H9 (cell line): ENCODE measurements around the gene B4GALT3. TPM values are rescaled to one million over a fixed set of nuclear protein-coding genes. Genes with fewer than 3 reads are reported as not detected.

Experiments
- DNase-seq: peaks from one replicate; pipeline ENCODE4 v3.0.0-alpha.2; 2017
- H2AFZ ChIP-seq: one replicate; pipeline ENCODE4 v1.6.1; 2013; ENCODE audit warnings: mild to moderate bottlenecking, low read length, control low read depth, moderate library complexity
- H2AK5ac ChIP-seq: 2 replicates; pipeline ENCODE4 v1.6.1; 2013; ENCODE audit warnings: low read length, control low read depth, mixed read lengths; ENCODE audit not compliant: insufficient read length
- H2BK120ac ChIP-seq: one replicate; pipeline ENCODE4 v1.6.1; 2013; ENCODE audit warnings: low read depth, mild to moderate bottlenecking, low read length, control low read depth, inconsistent platforms; ENCODE audit not compliant: poor library complexity, severe bottlenecking
- H2BK12ac ChIP-seq: 2 replicates; pipeline ENCODE4 v1.6.1; 2013; ENCODE audit warnings: low read length, control low read depth, mixed read lengths, low read depth; ENCODE audit not compliant: insufficient read length
- H2BK15ac ChIP-seq: 2 replicates; pipeline ENCODE4 v1.6.1; 2013; ENCODE audit warnings: low read depth, low read length, control low read depth
- H2BK20ac ChIP-seq: one replicate; pipeline ENCODE4 v1.6.1; 2013; ENCODE audit warnings: low read depth, mild to moderate bottlenecking, low read length, control low read depth, inconsistent platforms; ENCODE audit not compliant: poor library complexity, severe bottlenecking
- H2BK5ac ChIP-seq: 2 replicates; pipeline ENCODE4 v1.6.1; 2013; ENCODE audit warnings: low read length, control low read depth, mixed read lengths; ENCODE audit not compliant: insufficient read length
- H3K14ac ChIP-seq: 2 replicates; pipeline ENCODE4 v1.6.1; 2013; ENCODE audit warnings: low read length, control low read depth; ENCODE audit not compliant: insufficient read depth
- H3K18ac ChIP-seq: 2 replicates; pipeline ENCODE4 v1.6.1; 2013; ENCODE audit warnings: low read depth, mild to moderate bottlenecking, mixed read lengths, low read length, control low read depth; ENCODE audit not compliant: insufficient read length
- H3K23ac ChIP-seq: 2 replicates; pipeline ENCODE4 v1.6.1; 2013; ENCODE audit warnings: low read length, control low read depth, mixed read lengths, low read depth; ENCODE audit not compliant: insufficient read length
- H3K23me2 ChIP-seq: 2 replicates; pipeline ENCODE4 v1.6.1; 2013; ENCODE audit warnings: low read depth, mild to moderate bottlenecking, mixed read lengths, low read length, control low read depth; ENCODE audit not compliant: insufficient read length, poor library complexity, severe bottlenecking
- H3K27ac ChIP-seq: 2 replicates; pipeline ENCODE4 v1.5.1; 2013; ENCODE audit warnings: low read length, control low read depth, mixed read lengths, low read depth; ENCODE audit not compliant: insufficient read length
- H3K27me3 ChIP-seq: 2 replicates; pipeline ENCODE4 v1.6.1; 2013; ENCODE audit warnings: low read length, control low read depth, inconsistent platforms; ENCODE audit not compliant: insufficient read depth
- H3K4ac ChIP-seq: 2 replicates; pipeline ENCODE4 v1.6.1; 2013; ENCODE audit warnings: low read depth, mild to moderate bottlenecking, control low read depth, inconsistent platforms, low read length, moderate library complexity
- H3K4me1 ChIP-seq: 2 replicates; pipeline ENCODE4 v1.6.1; 2013; ENCODE audit warnings: low read length, control low read depth, inconsistent platforms; ENCODE audit not compliant: insufficient read depth
- H3K4me2 ChIP-seq: 2 replicates; pipeline ENCODE4 v1.6.1; 2013; ENCODE audit warnings: low read length, control low read depth, mixed read lengths; ENCODE audit not compliant: insufficient read length, insufficient read depth
- H3K56ac ChIP-seq: 2 replicates; pipeline ENCODE4 v1.6.1; 2013; ENCODE audit warnings: low read depth, mild to moderate bottlenecking, mixed read lengths, low read length, control low read depth; ENCODE audit not compliant: insufficient read length
- H3K79me1 ChIP-seq: 2 replicates; pipeline ENCODE4 v1.6.1; 2013; ENCODE audit warnings: low read depth, mild to moderate bottlenecking, moderate library complexity, low read length, control low read depth, inconsistent platforms; ENCODE audit not compliant: insufficient read depth, poor library complexity, severe bottlenecking
- H3K79me2 ChIP-seq: 2 replicates; pipeline ENCODE4 v1.6.1; 2013; ENCODE audit warnings: low read length, control low read depth, inconsistent platforms; ENCODE audit not compliant: insufficient read depth
- H3K9ac ChIP-seq: 2 replicates; pipeline ENCODE4 v1.6.1; 2013; ENCODE audit warnings: low read length, control low read depth, mixed read lengths; ENCODE audit not compliant: insufficient read length; ENCODE audit errors: extremely low read depth
- H3K9me3 ChIP-seq: one replicate; pipeline ENCODE4 v1.6.1; 2013; ENCODE audit warnings: low read depth, low read length, inconsistent platforms; ENCODE audit not compliant: control insufficient read depth
- H3T11ph ChIP-seq: one replicate; pipeline ENCODE4 v1.6.1; 2013; ENCODE audit warnings: mild to moderate bottlenecking, low read length, control low read depth, inconsistent platforms
- H4K20me1 ChIP-seq: one replicate; pipeline ENCODE4 v1.6.1; 2013; ENCODE audit not compliant: control insufficient read depth, insufficient read length, insufficient read depth
- H4K5ac ChIP-seq: 2 replicates; pipeline ENCODE4 v1.6.1; 2013; ENCODE audit warnings: low read depth, mild to moderate bottlenecking, mixed read lengths, low read length, control low read depth; ENCODE audit not compliant: insufficient read length
- H4K8ac ChIP-seq: replicated peaks from 2 replicates; pipeline ENCODE4 v1.6.1; 2013; ENCODE audit warnings: low read length, control low read depth, mixed read lengths, low read depth; ENCODE audit not compliant: insufficient read length
- H4K91ac ChIP-seq: 2 replicates; pipeline ENCODE4 v1.6.1; 2013; ENCODE audit warnings: low read depth, mild to moderate bottlenecking, moderate library complexity, mixed read lengths, low read length, control low read depth; ENCODE audit not compliant: insufficient read length
- H3K27ac Mint-ChIP-seq, 3 experiments: 2 replicates in 2 of 3; 3 replicates in 1 of 3; pipeline ENCODE4 v1.8.0; 2020 to 2021; ENCODE audit warnings: mixed read lengths in 3 of 3, mild to moderate bottlenecking in 1 of 3, moderate library complexity in 1 of 3
- H3K27me3 Mint-ChIP-seq: 2 replicates; pipeline ENCODE4 v1.8.0; 2021; ENCODE audit warnings: low read depth, mild to moderate bottlenecking, moderate library complexity, mixed read lengths
- H3K36me3 Mint-ChIP-seq, 3 experiments: 2 replicates in 2 of 3; 3 replicates in 1 of 3; pipeline ENCODE4 v1.8.0; 2020 to 2021; ENCODE audit warnings: low read depth in 3 of 3, mixed read lengths in 3 of 3; ENCODE audit not compliant: insufficient read depth in 1 of 3
- H3K4me1 Mint-ChIP-seq, 2 experiments: 2 replicates each; pipeline ENCODE4 v1.8.0; 2020; ENCODE audit warnings: mixed read lengths in 2 of 2
- H3K4me3 Mint-ChIP-seq, 2 experiments: 2 replicates in 1 of 2; 3 replicates in 1 of 2; pipeline ENCODE4 v1.8.0; 2020 to 2021; ENCODE audit warnings: mild to moderate bottlenecking in 2 of 2, mixed read lengths in 2 of 2, moderate library complexity in 1 of 2
- H3K9me3 Mint-ChIP-seq, 2 experiments: 2 replicates in 1 of 2; 3 replicates in 1 of 2; pipeline ENCODE4 v1.8.0; 2020; ENCODE audit warnings: mild to moderate bottlenecking in 2 of 2, mixed read lengths in 2 of 2, moderate library complexity in 1 of 2
- CTCF ChIP-seq: fragments of 200-600 bp; sonication (generic); conservative IDR thresholded peaks from 3 replicates; pipeline ENCODE4 v1.8.0; 2021; ENCODE audit warnings: antibody characterized with exemption, mild to moderate bottlenecking
- WGBS: extraction: QIAGEN DNeasy Blood & Tissue Kit; methylation state at CpG from one replicate; pipeline ENCODE4 v1.1.7; 2013; ENCODE audit warnings: missing lambda C conversion rate, low lambda C conversion rate, mixed read lengths; ENCODE audit not compliant: insufficient read length; ENCODE audit errors: extremely low coverage; 5-methylcytosine and 5-hydroxymethylcytosine counted together
- total RNA-seq: library from RNA; stranded (reverse); gene quantifications from 2 replicates; pipeline ENCODE4 v1.2.1, GENCODE V29; 2021

The B4GALT3 gene
- total RNA-seq, 1 experiment from 2014 or later: 31.8 TPM

GRCh38 chr1:161215076-161215475, 37.8 kb upstream of the B4GALT3 start, which contains the start of gene FCER1G:
Gene FCER1G (plus strand): TSS chr1:161215295. CDS start chr1:161215322, 27 bp downstream.
- no peak within 1 kb of the TSS for H2BK20ac ChIP-seq
- no peaks in the 10 kb centered on the region for H3K79me1 ChIP-seq
- H3K18ac ChIP-seq: no peak within 1 kb of the TSS
- no peaks in the 10 kb centered on the region for H3K23me2 ChIP-seq
- H4K20me1 ChIP-seq: no peaks in the 10 kb centered on the region
- H3K14ac ChIP-seq: no peak within 1 kb of the TSS
- H3K4me1 Mint-ChIP-seq: peaks cover 19 to 27% of the 10 kb centered on the region in 2 experiments
- H3K4me3 Mint-ChIP-seq: no peak within 1 kb of the TSS
- no peak within 1 kb of the TSS for H3K4me2 ChIP-seq
- H3K9me3 Mint-ChIP-seq: no peaks in the 10 kb centered on the region
- no peaks in the 10 kb centered on the region for H3K27me3 Mint-ChIP-seq
- WGBS: no CpG with 5 or more reads among the region's 10 CpGs
- H3K4me1 ChIP-seq: peaks cover 4% of the 10 kb centered on the region; the same call in 1 of the 2 replicates
- peak within 1 kb of the TSS in 2 of 3 experiments; percentile 39 to 85; a peak in 3 of 7 replicates for H3K27ac Mint-ChIP-seq
- no peak within 1 kb of the TSS for H2AK5ac ChIP-seq
- no peak within 1 kb of the TSS for H3K27ac ChIP-seq
- H2BK5ac ChIP-seq: no peak within 1 kb of the TSS
- H2AFZ ChIP-seq: no peak within 1 kb of the TSS
- no peak within 1 kb of the TSS for H4K91ac ChIP-seq
- no peak within 1 kb of the TSS for H4K8ac ChIP-seq
- no peak within 1 kb of the TSS for H3K4ac ChIP-seq
- no peak within 1 kb of the TSS for H3K56ac ChIP-seq
- no peak within 1 kb of the TSS for H2BK120ac ChIP-seq
- H3K9me3 ChIP-seq: no peaks in the 10 kb centered on the region
- no peaks in the 10 kb centered on the region for H3K27me3 ChIP-seq
- peaks cover 21 to 49% (median 49%) of the 10 kb centered on the region in 3 experiments for H3K36me3 Mint-ChIP-seq
- H4K5ac ChIP-seq: no peak within 1 kb of the TSS
- DNase-seq: no peak
- no peak for TF ChIP-seq CTCF
- no peak within 1 kb of the TSS for H3K23ac ChIP-seq
- H2BK12ac ChIP-seq: no peak within 1 kb of the TSS
- no peak within 1 kb of the TSS for H3K9ac ChIP-seq
- no peak within 1 kb of the TSS for H3T11ph ChIP-seq
- H2BK15ac ChIP-seq: no peak within 1 kb of the TSS
- no peaks in the 10 kb centered on the region for H3K79me2 ChIP-seq
